ENCODE results near the gene AK8. TPM values are rescaled to one million over a fixed set of nuclear protein-coding genes. Genes with fewer than 3 reads are reported as not detected.
"Not testable (repeated sequence)": the region's sequence is repeated elsewhere in the genome, so short reads cannot be mapped to it uniquely, and the experiment has no call there.

Gene AK8
- total RNA-seq, 1 experiment from 2014 or later, result 2.5 TPM

- Histone ChIP-seq H3K79me2 (ENCODE audit: insufficient read depth, low read length) (no peaks in the 10 kb centered on the region), H3K4me3 (replicated peaks in 1 of 2; ENCODE audit: low read depth in 1 of 2, low read length in 2 of 2) (no peak overlapping the region), H2AFZ (ENCODE audit: low read depth, low read length, poor library complexity, severe bottlenecking) (no peak overlapping the region), H4K20me1 (ENCODE audit: insufficient read depth) (no peaks in the 10 kb centered on the region), H3K27ac (ENCODE audit: low read depth, low read length) (no peak overlapping the region), H3K27me3 (ENCODE audit: insufficient read depth, low read length) (no peaks in the 10 kb centered on the region), H3K4me2 (ENCODE audit: low read length) (no peak overlapping the region), H3K9me2 (ENCODE audit: insufficient read depth) (no peaks in the 10 kb centered on the region), H3K9ac (ENCODE audit: low read length) (no peak overlapping the region), H3K9me3 (ENCODE audit: control insufficient read depth in 1 of 2, insufficient read depth in 1 of 2, low read depth in 1 of 2, low read length in 2 of 2) (no peaks in the 10 kb centered on the region), H3K36me3 (ENCODE audit: control insufficient read depth in 1 of 2, insufficient read depth in 2 of 2, low read length in 2 of 2) (no peaks in the 10 kb centered on the region), H3K4me1 (ENCODE audit: control insufficient read depth in 1 of 2, insufficient read depth in 2 of 2, low read length in 2 of 2) (no peaks in the 10 kb centered on the region)
- RAD21 ChIA-PET (ENCODE audit: low non-redundant PET in 1 of 2, low total read pairs in 2 of 2, uncharacterized antibody in 2 of 2, unreplicated experiment in 2 of 2), result no interaction called here
- ATAC-seq (no peak), DNase-seq (ENCODE audit: low read depth, low spot score) (no peak)
- CTCF ChIA-PET, result no interaction called here
- POLR2A ChIA-PET, result no interaction called here
- TF ChIP-seq SP1 (IDR thresholded peaks at IDR 0.05; ENCODE audit: low read depth) (no peak), CEBPB (IDR thresholded peaks at IDR 0.05; ENCODE audit: low read depth) (no peak), ZNF274 (IDR thresholded peaks at IDR 0.05; ENCODE audit: low read depth, low read length) (no peak), YY1 (IDR thresholded peaks at IDR 0.05; ENCODE audit: extremely low read depth, insufficient replicate concordance, low read depth, low read length) (no peak), TCF7L2 (IDR thresholded peaks at IDR 0.05; ENCODE audit: borderline replicate concordance, extremely low read depth, insufficient read depth, insufficient read length) (no peak), JUND (IDR thresholded peaks at IDR 0.05) (no peak), ZFX (IDR thresholded peaks at IDR 0.05) (no peak), SRF (IDR thresholded peaks at IDR 0.05; ENCODE audit: low read depth) (no peak), ELF1 (IDR thresholded peaks at IDR 0.05; ENCODE audit: borderline replicate concordance, low read depth) (no peak), EGR1 (IDR thresholded peaks at IDR 0.05; ENCODE audit: low read depth) (no peak), REST (IDR thresholded peaks at IDR 0.05; ENCODE audit: low read depth) (no peak), EZH2 (IDR thresholded peaks at IDR 0.05) (no peak), CBX3 (IDR thresholded peaks at IDR 0.05; ENCODE audit: low read depth) (no peak)
- intact Hi-C loops (cut with micrococcal nuclease), result no loop called here
- BruUV-seq (replicated peaks), result no TSS peak
Observed at GRCh38 chr9:132773093-132773492, 105.0 kb downstream of the AK8 start.

DNA sequence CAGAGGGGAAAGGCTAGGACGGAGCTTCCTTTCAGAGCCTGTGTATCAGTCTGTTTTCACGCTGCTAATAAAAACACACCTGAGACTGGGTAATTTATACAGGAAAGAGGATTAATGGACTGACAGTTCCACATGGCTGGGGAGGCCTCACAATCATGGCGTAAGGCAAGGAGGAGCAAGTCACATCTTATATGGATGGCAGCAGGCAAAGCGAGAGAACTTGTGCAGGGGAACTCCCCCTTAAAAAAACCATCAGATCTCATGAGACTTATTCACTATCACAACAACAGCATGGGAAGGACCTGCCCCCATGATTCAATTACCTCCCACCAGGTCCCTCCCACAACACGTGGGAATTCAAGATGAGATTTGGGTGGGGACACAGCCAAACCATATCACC is 106.3 kb downstream of the AK8 start:
- H2AFZ ChIP-seq (ENCODE audit: low read depth, low read length, poor library complexity, severe bottlenecking); CTCF ChIA-PET; POLR2A ChIA-PET: not testable (repeated sequence)

More for the DNA sequence above, 106.3 kb downstream of the AK8 start:
- H3K27me3 ChIP-seq (ENCODE audit: insufficient read depth, low read length); H3K9ac ChIP-seq (ENCODE audit: low read length); H3K79me2 ChIP-seq (ENCODE audit: insufficient read depth, low read length); DNase-seq (ENCODE audit: low read depth, low spot score); BruUV-seq (replicated peaks); ATAC-seq; H3K4me3 ChIP-seq (replicated peaks in 1 of 2; ENCODE audit: low read depth in 1 of 2, low read length in 2 of 2); H4K20me1 ChIP-seq (ENCODE audit: insufficient read depth); H3K4me1 ChIP-seq (ENCODE audit: control insufficient read depth in 1 of 2, insufficient read depth in 2 of 2, low read length in 2 of 2); intact Hi-C loops (cut with micrococcal nuclease); H3K9me3 ChIP-seq (ENCODE audit: control insufficient read depth in 1 of 2, insufficient read depth in 1 of 2, low read depth in 1 of 2, low read length in 2 of 2); H3K36me3 ChIP-seq (ENCODE audit: control insufficient read depth in 1 of 2, insufficient read depth in 2 of 2, low read length in 2 of 2); H3K4me2 ChIP-seq (ENCODE audit: low read length); RAD21 ChIA-PET (ENCODE audit: low non-redundant PET in 1 of 2, low total read pairs in 2 of 2, uncharacterized antibody in 2 of 2, unreplicated experiment in 2 of 2); H3K27ac ChIP-seq (ENCODE audit: low read depth, low read length); H3K9me2 ChIP-seq (ENCODE audit: insufficient read depth): not testable (repeated sequence)
